Stimulated activated CD4-positive, alpha-beta T cell treated with anti-CD3 and anti-CD28 coated beads, Interleukin-12 subunit alpha, Interleukin-12 subunit beta, amount 100 ng/mL, for 48 hours (primary cell): ENCODE data around the gene SF3B6.
"Not testable (repeated sequence)": the region's sequence is repeated elsewhere in the genome, so short reads cannot be mapped to it uniquely, and the experiment has no call there.

Experiments
- DNase-seq, 3 donors: peaks; one replicate each; pipeline ENCODE4 v3.0.0-alpha.2; 2020; ENCODE audit warnings: low read depth in 2 of 3, low spot score in 1 of 3

Gene SF3B6

DNA sequence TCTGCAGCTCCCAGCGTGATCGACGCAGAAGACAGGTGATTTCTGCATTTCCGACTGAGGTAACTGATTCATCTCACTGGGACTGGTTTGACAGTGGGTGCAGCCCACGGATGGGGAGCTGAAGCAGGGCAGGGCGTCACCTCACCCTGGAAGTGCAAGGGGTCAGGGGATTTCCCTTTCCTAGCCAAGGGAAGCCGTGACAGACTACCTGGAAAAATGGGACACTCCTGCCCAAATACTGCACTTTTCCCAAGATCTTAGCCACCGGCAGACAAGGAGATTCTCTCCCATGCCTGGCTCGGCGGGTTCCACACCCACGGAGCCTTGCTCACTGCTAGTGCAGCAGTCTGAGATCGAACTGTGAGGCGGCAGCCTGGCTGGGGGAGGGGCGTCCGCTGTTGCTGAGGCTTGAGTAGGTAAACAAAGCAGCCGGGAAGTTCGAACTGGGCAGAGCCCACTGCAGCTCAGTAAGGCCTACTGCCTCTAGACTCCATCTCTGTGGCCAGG lies 19.1 kb upstream of the SF3B6 start:
- DNase-seq: not testable (repeated sequence)

DNA sequence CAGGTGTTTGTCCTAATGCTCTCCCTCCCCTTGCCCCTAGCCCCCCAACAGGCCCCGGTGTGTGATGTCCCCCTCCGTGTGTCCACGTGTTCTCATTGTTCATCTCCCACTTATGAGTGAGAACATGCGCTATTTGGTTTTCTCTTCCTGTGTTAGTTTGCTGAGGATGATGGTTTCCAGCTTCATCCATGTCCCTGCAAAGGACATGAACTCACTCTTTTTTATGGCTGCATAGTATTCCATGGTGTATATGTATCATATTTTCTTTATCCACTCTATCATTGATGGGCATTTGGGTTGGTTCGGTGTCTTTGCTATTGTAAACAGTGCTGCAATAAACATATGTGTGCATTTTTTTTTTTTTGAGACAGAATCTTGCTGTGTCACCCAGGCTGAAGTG lies 17.1 kb upstream of the SF3B6 start:
- DNase-seq: not testable (repeated sequence)

DNA sequence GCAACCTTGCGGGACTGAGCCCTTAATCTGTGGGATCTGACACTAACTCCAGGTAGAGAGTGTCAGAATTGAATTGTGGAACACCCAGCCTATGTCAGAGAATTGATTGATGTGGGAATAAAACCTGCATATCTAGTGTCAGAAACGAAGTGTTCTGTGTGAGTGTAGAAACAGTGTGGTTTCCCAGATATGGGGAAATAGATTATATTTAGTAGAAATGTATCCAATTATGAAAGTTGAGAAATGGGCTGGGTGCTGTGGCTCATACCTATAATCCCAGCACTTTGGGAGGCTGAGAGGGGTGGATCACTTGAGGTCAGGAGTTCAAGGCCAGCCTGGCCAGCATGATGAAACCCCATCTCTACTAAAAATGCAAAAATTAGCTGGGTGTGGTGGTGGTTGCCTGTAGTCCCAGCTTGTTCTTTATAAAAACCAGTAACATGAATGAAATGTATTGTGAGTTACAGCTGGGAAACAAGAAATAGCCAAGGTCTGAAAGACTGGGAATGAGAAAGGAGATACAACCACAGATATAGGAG lies 12.8 kb upstream of the SF3B6 start:
- DNase-seq: no peak

DNA sequence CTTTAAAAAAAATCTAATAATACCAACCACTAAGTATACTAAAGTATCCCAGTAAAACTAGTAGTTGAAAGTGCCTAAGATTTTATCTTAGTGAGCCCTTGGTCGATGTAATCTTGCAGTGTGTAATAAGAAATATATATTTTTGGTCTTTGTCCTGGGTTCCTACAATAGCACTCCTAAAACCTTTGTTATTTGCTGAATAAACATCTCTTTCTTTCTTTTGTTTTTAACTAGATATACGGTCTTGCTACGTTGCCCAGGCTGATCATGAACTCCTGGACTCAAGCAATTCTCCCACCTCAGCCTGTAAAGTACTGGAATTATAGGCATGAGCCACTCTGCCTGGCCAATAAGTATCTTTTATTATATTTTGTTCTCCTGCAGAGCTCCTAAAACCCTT lies 10.9 kb upstream of the SF3B6 start:
- DNase-seq: no peak

DNA sequence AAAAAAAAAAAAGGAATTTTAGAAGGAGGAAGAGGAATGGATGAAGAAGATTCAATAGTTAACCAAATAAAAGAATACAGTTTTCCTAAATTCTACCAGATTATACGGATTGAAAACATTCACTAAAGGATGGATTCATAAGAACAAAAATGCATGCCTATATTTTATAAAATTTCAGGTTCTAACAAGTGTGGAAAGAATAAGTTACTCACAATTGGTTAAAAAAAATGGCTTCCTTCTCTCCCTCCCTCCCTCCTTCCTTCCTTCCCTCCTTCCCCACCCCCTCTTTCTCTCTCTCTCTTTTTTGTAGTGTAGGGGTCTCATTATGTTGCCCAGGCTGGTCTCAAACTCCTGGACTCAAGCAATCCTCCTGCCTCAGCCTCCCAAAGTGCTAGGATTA lies 10.1 kb upstream of the SF3B6 start:
- DNase-seq: no peak

DNA sequence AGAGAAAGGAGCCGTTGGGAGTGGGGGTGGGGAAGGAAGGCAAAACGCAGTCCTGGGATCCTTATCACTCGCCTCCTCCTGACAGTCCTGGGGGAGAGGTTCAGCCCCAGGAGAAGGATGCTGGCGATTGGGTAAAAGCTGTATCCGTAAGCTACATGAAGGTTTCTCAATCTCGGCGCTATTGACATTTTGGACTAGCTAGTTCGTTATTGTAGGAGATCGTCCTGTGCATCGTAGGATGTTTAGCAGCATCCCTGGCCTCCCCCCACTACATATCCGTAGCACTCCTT lies 9.0 kb upstream of the SF3B6 start:
- DNase-seq: no peak

DNA sequence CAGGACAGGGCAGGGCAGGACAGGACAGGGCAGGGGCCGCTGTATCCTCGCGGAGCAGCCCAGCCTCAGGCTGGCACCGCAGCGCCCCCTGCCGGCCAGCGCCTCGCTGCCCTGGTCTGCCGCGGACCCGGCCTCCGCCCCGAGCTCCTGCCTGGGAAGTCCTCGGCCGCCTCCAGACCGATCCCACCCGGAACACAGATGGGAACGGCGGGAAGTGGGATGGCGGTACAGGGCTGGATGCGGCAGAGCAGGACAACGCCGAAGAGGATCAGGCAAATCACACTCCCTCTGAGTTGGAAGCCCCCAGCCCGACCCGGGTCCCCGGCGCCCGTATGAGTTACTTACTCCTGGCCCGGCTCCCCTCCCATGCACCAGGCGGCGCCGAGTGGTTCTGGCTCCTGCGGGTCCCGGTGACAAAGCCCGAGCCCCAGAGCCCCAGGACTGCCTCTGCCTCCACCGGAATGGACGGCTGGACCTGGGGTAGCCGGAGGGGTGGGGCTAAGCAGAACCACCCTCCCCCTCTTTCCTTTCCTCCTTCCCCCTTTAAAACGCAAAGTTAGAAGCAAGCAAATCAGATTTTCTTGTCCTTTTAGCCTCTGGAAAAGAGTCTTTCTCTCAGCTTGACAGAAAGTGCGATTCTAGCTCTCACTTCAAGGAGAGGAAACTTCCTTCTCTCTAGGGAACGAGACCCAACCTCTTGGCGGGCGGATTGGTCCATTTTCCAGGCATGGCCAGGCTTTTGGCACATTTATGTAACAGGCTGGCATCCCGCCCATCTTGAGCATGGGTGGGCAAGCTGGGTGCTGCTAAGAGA lies 8.5 kb upstream of the SF3B6 start, which contains the start of gene TP53I3:
Gene TP53I3, minus strand, starts transcription at position 449 of the 814 bp plus-strand sequence. CDS start 508 bp downstream, outside the sequence.
- peak; percentile 60 to 80 (median 76) for DNase-seq

DNA sequence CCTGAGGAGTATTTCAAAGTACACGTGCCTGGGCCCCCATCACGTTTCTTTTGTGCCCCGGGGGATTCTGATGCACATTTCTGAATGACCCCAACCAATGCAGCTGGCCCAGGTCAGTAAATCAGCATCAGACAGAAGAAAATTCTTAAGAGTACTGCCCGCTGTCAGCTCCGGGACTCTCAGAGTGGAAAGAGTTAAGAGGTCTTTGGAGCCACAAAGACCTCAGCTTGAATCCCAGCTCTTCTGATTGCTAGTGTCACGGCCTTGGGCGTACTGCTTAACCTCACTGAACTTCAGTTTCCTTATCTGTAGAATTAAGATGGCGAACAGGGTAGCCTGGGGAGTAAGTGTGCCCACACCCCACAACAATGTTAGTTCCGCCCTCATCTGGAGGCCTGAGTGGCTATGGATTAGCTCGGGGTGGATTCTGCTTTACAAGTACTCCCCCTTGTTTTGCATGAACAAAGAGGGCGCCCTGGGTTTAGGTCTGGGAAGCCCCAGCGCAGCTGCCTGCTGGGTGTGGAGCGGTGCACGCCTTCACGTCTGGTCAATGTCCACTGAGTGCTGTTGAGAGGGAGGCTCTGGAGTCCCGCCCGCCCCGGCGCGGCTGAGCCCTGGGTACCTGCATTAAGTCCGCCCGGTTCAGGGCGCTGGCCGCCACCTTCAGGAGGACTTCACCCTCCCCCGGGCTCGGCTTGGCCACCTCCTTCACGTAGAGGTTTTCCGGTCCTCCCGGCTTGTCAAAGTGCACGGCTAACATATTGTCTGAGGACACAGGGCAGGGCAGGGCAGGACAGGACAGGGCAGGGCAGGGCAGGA lies 7.7 kb upstream of the SF3B6 start:
- DNase-seq: peak in 2 of 3 donors; percentile 26 to 28

DNA sequence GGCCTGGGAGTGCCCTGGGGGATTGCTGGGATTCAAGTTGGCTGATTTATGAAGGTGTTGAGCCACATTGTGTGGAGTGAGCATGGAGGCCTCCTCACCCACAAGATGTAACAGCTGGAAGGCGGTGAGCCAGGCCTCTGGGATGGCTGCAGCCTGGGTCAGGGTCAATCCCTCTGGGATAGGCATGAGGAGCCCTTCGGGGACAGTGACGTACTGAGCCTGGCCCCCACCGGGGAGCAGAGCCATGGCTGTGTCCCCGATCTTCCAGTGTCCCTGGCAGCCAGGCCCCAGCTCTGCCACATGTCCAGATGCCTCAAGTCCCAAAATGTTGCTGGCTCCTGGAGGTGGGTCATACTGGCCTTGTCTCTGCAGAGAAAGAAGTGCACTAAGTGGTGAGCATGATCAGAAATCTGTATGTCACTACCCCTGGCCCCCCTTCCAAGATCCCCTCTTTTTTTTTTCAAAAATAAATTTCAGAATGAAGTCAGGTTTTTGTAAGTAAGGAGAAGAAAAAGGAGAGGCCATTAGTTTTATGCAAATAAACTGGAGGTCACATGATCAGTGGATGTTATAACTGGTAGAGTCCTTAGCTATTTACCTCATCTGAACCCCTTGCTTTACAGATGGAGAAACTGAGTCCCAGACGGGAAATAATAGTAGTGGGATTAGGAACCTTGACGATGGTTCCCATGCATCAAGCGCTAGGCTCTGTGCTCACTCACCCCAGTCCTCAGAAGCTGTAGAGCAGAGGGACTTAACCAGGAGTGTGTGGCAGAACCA lies 6.9 kb upstream of the SF3B6 start:
- DNase-seq: no peak

DNA sequence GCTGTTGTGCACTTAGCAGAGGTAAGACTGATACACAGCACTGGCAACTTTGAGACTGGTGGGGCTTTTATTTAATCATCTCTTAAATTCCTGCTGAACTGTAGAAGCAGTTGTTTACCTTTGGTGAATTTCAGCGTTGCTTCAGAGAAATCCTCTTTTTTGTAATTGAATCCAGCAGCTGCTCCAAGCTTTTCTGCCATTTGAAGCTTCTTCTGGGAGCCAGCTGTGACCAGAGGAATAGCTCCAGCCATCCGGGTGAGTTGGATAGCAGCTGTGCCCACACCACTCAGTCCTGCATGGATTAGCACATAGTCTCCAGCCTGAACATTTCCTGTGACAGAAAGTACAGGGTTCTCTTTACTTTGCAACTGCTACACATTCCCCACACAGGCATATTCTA lies 4.6 kb upstream of the SF3B6 start:
- DNase-seq: no peak

DNA sequence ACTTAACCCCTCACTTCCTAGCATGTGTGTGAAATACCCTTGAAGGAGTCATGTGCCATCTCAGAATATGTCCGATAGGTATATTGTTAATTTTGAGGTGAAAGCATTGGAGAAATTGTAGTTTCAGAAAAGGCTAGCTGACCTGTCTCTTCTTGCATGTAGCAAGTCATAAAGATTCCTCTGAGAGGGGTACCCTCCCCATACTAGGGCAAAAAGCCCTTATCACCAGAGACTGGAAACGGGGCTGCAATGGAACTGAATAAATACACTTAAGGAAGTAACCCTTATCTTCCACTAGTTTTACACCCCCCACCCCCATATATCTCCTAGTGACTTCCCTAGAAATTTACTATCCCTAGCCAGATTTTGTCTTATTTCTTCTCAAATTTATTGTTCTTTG lies 1.8 kb upstream of the SF3B6 start:
- DNase-seq: no peak

DNA sequence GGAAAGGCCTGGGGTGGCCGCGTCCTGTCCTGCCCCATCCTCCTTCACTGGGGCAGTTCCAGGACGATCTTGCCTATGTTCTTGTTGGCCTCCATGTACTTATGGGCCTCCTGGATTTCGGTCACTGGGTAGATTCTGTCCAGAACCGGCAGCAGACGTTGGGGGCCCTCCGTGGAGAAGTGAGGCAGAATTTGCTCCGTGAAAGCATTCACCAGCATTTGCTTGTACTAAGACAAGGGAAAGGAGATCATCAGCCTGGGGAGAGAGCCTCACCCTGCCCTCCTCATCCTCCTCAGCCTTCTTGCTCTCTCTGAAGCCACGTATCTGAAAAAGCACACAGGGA lies 1.4 kb upstream of the SF3B6 start:
- no peak for DNase-seq

DNA sequence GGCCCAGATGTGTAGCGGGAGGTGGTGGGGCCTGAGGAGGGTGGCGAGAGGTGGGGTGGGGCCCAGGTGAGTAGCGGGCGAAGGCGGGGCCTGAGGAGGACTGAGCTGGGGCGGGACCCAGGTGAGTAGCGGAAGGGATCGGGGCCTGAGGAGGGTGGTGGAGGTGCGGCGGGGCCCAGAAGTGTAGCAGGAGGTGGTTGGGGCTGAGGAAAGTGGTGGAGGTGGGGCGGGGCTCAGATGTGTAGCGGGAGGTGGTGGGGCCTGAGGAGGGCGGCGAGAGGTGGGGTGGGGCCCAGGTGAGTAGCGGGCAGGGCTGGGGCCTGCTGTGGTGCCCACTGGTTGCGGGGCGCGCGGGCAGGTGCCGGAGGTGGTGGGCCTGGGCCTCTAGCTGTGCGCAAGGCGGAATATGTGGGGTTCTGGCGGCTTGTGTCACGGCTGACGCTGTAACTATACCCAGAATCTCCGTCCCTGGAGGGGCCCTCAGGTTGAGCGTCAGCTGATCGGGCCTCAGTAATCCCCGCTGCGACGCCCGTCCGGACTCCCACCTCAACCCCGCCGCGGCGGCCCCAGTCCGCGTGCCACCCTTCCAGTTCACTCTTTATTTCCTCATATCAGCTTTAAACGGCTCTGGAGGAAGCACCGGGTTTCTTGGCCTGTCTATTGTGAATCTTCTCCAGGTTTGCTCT lies 866 bp upstream of the SF3B6 start:
- no peak for DNase-seq

DNA sequence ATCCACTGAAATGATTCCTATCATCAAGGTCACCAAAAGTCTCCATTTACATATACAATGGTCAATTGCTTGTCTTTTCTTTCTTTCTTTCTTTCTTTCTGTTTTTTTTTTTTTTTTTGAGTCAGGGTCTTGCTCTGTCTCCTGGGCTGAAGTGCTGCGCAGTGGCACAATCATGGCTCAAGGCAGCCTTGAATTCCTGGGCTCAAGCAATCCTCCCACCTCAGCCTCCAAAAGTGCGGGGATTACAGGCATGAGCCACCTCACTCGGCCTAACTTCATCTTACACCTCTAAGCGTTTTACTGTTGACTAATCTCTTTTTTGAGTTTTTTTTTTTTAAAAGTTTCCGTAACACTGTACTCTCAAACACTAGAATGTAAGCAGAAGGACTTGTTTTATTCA lies 867 bp downstream of the SF3B6 start:
- DNase-seq: no peak

DNA sequence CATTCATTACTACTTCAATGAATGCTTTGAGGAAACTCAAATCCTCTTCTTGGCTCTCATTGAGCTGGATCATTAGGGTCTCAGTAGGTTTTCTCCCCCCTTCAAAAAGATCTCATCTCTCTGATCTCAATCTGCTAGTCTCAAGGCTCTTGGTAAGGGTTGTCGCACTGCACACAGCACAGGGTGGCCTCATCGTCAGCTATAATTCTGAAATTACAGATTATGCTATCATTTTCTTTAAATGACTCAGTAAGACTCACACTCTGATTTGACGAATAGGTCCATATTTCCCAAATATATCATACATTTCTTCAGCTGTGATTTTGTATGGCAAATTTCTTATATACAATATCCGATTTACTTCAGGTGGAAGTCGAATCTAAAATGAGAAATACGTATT lies 2.3 kb downstream of the SF3B6 start:
- no peak for DNase-seq

DNA sequence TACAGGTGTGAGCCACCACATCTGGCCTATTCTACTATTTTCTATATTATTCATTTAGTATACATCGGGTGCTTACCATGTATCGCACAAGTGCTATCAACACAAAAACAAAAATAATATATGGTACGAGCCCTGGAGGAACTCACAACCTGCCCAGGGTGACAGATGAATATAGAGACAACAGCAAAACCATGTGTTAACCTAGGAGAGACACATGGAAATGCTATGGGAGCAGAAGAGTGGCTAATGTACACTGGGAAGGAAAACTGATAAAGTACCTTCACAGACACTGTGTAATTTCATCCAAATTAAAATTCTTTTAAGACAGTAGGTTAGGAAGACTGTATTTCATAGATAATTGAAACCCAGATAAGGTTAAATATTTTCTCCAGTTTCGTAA lies 3.9 kb downstream of the SF3B6 start:
- no peak for DNase-seq

DNA sequence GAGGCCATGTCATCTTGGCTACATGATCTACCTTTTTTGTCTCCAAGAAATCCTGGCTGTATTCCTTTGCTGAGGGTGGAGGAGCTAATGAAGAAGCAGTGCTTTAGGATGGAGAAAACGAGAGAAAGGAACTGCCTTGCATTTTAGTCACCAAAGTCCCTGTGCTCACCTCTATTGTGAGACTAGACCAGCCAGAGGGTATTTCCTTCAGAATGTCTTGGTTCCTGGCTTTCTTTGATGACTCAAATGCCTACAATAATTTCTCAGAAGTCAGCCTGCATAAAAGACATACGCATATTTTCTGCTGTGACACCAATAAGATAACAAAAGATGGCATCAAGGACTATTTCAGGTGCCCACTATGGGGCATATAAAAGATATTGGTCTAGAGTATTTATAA lies 10.8 kb downstream of the SF3B6 start:
- no peak for DNase-seq

DNA sequence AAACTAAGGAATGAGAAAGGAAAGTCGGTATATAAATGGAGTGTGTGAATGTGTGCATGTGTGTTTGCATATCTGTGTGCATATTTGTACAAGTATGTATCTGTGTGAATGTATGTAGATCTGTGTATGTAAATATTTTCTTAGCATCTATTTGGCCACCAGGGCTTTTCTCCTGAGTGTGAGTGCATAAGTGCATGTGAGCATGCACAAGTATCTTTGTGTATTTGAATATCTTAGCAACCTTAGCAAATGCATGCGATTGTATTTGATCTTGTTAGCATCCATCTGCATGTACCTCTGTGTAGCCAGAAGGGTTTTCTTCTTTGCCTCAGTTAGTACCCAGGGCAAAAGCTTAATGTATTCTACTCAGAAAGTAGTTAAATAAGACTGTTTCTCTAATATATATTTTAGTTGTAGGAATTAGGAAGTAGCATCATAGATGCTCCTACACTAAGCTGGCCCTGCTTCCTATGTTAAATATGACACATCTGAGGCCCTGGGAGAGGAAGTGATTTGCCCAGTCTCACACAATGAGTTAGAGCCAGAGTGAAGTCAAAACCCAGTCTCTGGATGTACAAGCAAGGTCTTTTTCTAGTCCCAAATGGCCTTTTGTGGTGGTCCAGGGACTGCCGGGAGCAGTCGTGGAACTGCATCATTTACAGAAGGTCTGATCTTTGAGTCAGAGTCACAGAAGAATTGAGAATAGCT lies 17.4 kb downstream of the SF3B6 start:
- no peak for DNase-seq

DNA sequence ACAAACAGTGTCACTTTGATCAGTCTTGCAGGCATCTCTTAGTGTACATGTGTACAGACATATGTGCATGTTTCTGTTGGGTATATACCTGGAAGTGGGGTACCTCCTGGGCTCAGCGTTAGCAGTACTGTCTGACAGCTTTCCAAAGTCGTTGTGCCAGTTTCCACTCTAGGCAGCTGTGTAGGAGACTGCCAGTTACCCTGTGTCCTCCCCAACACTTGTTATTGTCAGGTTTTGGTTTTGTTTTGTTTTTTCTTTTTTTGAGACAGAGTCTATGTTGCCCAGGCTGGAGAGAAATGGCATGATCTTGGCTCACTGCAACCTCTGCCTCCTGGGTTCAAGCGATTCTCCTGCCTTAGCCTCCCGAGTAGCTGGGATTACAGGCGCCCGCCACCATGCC lies 20.4 kb downstream of the SF3B6 start:
- DNase-seq: no peak

DNA sequence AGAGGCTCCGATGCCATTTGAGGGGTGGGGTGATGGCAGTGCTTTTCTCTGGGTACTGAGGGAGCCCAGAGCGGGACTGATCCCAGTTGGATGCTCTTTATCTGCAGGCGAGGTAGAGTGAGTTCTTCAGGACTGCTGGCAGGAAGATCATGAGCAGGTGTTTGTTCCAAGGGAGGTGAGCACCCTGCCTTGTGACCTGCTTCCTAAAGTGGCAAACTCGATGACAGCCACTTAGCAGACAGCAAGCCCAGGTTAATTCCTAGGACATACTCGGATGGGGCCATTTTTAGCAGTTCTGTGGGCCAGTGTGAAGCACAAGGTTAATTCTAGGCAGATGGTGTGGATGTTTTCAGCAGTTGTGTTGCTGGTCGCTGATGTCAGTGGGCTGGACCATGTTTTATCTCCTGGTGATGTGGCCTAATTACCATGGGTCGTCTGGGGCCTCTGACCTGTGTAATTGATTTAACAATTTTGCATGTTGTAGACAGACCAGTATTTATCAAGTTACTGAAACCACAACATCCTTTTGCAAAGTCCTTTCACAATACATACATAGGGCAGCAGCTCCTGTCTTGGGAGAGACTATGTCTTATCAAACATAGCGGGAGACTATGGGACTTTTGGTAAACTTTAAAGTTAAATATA lies 21.6 kb downstream of the SF3B6 start:
- no peak for DNase-seq
